Measurements from ENCODE around the gene RNF31. TPM values are rescaled to one million over a fixed set of nuclear protein-coding genes. Genes with fewer than 3 reads are reported as not detected.

Gene RNF31
- total and polyA plus RNA-seq, 2 donors (not counting 3 experiments of a cell fraction or from before 2014, with no cell fraction given) = 32.3 to 69.7 TPM

DNA sequence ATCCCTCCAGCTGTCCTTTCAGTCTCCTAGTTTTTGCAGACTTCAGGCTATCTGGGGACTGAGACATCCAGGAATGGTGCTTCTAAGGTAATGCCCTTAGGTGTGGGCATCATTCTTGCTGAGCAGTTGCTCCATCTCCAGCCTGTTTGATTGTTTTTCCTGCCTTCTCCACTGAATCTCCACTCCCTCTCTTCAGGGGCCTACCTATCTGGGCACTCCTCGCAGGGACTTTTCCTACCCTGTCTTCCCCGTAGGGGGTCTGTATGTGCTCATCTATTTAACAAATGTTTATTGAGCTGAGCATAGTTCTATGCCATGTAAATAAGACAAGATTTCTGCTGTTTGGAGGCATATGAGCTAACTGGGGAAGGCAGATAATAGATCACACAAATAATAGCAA, 14.3 kb upstream of the RNF31 start:
- DNase-seq (ENCODE audit: low read depth, low spot score) = no peak
- Histone ChIP-seq H3K27me3 (ENCODE audit: control insufficient read depth in 2 of 2, insufficient read depth in 2 of 2, low read length in 2 of 2) (no peaks in the 10 kb centered on the region), H3K9ac (replicated peaks; ENCODE audit: extremely low read depth, insufficient read depth, low read length) (no peak overlapping the region), H3K9me3 (replicated peaks; ENCODE audit: control insufficient read depth, insufficient read depth, low read length) (no peaks in the 10 kb centered on the region), H3K4me1 (ENCODE audit: control insufficient read depth, extremely low read depth, insufficient read depth, low read length) (peaks cover 11% of the 10 kb centered on the region), H2AFZ (ENCODE audit: low read depth, low read length) (no peak overlapping the region), H3K4me2 (ENCODE audit: insufficient read depth, low read length) (no peak overlapping the region), H3K4me3 (replicated peaks in 1 of 3; ENCODE audit: insufficient read depth in 1 of 3, low read depth in 1 of 3, low read length in 3 of 3) (no peak overlapping the region), H3K79me2 (ENCODE audit: control insufficient read depth, insufficient read depth, low read length) (peaks cover 5% of the 10 kb centered on the region), H3K36me3 (ENCODE audit: control insufficient read depth in 2 of 2, extremely low read depth in 1 of 2, insufficient read depth in 2 of 2, low read length in 2 of 2) (peaks cover 0 to 2% of the 10 kb centered on the region in 2 experiments), H4K20me1 (replicated peaks; ENCODE audit: control insufficient read depth, extremely low read depth, insufficient read depth, low read length) (no peaks in the 10 kb centered on the region), H3K27ac (ENCODE audit: insufficient read depth, low read depth, low read length) (no peak overlapping the region), H3K9me1 (replicated peaks; ENCODE audit: control insufficient read depth, extremely low read depth, insufficient read depth, low read length) (no peaks in the 10 kb centered on the region)
- intact Hi-C loops (cut with micrococcal nuclease) (no loop called here), dilution Hi-C loops (cut with MboI; ENCODE audit: extremely low pct_ligation_motif_present, low sequenced_read_pairs) (no loop called here)
- ChIA-PET POLR2A (interaction anchor here (0.7 kb wide), 1 partner anchor 8 kb away, joined by 7 read pairs; no protein-coding TSS in a partner anchor), CTCF (no interaction called here)
- FAIRE-seq = no peak
- no peak for TF ChIP-seq POLR2A (IDR thresholded peaks at IDR 0.05; ENCODE audit: low read depth, low read length)
- TF ChIP-seq EZH2 (IDR thresholded peaks at IDR 0.05; ENCODE audit: borderline replicate concordance, low read depth, low read length, severe bottlenecking) = no peak
- no peak for TF ChIP-seq GATA2 (IDR thresholded peaks at IDR 0.05; ENCODE audit: insufficient read depth, insufficient read length, low read depth, low read length)
- TF ChIP-seq FOS (IDR thresholded peaks at IDR 0.05; ENCODE audit: borderline replicate concordance, insufficient read depth, low read length) = no peak
- BruUV-seq (replicated peaks) = no TSS peak

GRCh38 chr14:24133735-24134134, 13.6 kb upstream of the RNF31 start:
- Histone ChIP-seq H3K36me3 (ENCODE audit: control insufficient read depth in 2 of 2, extremely low read depth in 1 of 2, insufficient read depth in 2 of 2, low read length in 2 of 2) (peaks cover 6 to 10% of the 10 kb centered on the region in 2 experiments), H3K27ac (ENCODE audit: insufficient read depth, low read depth, low read length) (no peak overlapping the region), H2AFZ (ENCODE audit: low read depth, low read length) (no peak overlapping the region), H3K9me1 (replicated peaks; ENCODE audit: control insufficient read depth, extremely low read depth, insufficient read depth, low read length) (no peaks in the 10 kb centered on the region), H3K79me2 (ENCODE audit: control insufficient read depth, insufficient read depth, low read length) (peaks cover 5% of the 10 kb centered on the region), H3K9ac (replicated peaks; ENCODE audit: extremely low read depth, insufficient read depth, low read length) (no peak overlapping the region), H3K4me3 (replicated peaks in 1 of 3; ENCODE audit: insufficient read depth in 1 of 3, low read depth in 1 of 3, low read length in 3 of 3) (no peak overlapping the region), H3K27me3 (ENCODE audit: control insufficient read depth in 2 of 2, insufficient read depth in 2 of 2, low read length in 2 of 2) (no peaks in the 10 kb centered on the region), H3K4me1 (ENCODE audit: control insufficient read depth, extremely low read depth, insufficient read depth, low read length) (peaks cover 11% of the 10 kb centered on the region), H4K20me1 (replicated peaks; ENCODE audit: control insufficient read depth, extremely low read depth, insufficient read depth, low read length) (no peaks in the 10 kb centered on the region), H3K4me2 (ENCODE audit: insufficient read depth, low read length) (no peak overlapping the region), H3K9me3 (replicated peaks; ENCODE audit: control insufficient read depth, insufficient read depth, low read length) (no peaks in the 10 kb centered on the region)
- POLR2A ChIA-PET = interaction anchor here (0.7 kb wide), 1 partner anchor 9 kb away, joined by 7 read pairs; no protein-coding TSS in a partner anchor
- intact Hi-C loops (cut with micrococcal nuclease) = no loop called here
- dilution Hi-C loops (cut with MboI; ENCODE audit: extremely low pct_ligation_motif_present, low sequenced_read_pairs) = no loop called here
- BruUV-seq (replicated peaks) = no TSS peak
- TF ChIP-seq EZH2 (IDR thresholded peaks at IDR 0.05; ENCODE audit: borderline replicate concordance, low read depth, low read length, severe bottlenecking) (no peak), MYC (IDR thresholded peaks at IDR 0.05; ENCODE audit: low read depth, low read length) (no peak), MAX (IDR thresholded peaks at IDR 0.05; ENCODE audit: insufficient read depth, insufficient read length) (no peak), POLR2AphosphoS5 (IDR thresholded peaks at IDR 0.05; ENCODE audit: insufficient read depth, low read depth, low read length) (no peak), GATA2 (IDR thresholded peaks at IDR 0.05; ENCODE audit: insufficient read depth, insufficient read length, low read depth, low read length) (no peak), JUN (IDR thresholded peaks at IDR 0.05; ENCODE audit: borderline replicate concordance, insufficient read depth, insufficient read length, low read depth) (no peak), FOS (IDR thresholded peaks at IDR 0.05; ENCODE audit: borderline replicate concordance, insufficient read depth, low read length) (no peak), POLR2A (IDR thresholded peaks at IDR 0.05; ENCODE audit: low read depth, low read length) (no peak)
- TF ChIP-seq, protein P1, sequence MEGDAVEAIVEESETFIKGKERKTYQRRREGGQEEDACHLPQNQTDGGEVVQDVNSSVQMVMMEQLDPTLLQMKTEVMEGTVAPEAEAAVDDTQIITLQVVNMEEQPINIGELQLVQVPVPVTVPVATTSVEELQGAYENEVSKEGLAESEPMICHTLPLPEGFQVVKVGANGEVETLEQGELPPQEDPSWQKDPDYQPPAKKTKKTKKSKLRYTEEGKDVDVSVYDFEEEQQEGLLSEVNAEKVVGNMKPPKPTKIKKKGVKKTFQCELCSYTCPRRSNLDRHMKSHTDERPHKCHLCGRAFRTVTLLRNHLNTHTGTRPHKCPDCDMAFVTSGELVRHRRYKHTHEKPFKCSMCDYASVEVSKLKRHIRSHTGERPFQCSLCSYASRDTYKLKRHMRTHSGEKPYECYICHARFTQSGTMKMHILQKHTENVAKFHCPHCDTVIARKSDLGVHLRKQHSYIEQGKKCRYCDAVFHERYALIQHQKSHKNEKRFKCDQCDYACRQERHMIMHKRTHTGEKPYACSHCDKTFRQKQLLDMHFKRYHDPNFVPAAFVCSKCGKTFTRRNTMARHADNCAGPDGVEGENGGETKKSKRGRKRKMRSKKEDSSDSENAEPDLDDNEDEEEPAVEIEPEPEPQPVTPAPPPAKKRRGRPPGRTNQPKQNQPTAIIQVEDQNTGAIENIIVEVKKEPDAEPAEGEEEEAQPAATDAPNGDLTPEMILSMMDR (IDR thresholded peaks at IDR 0.05; ENCODE audit: extremely low read depth in 1 of 2, insufficient read depth in 1 of 2, low read depth in 1 of 2, low read length in 2 of 2) = no peak
- CTCF ChIA-PET = interaction anchor here (0.7 to 1.1 kb wide), 3 partner anchors 19 to 43 kb away, joined by 3 to 5 read pairs (median 3); partner anchors contain the start of genes DCAF11, NRL and PCK2
- no peak for DNase-seq (ENCODE audit: low read depth, low spot score)
- no peak for FAIRE-seq
